HG02610 (cell line): ENCODE measurements around the gene CCDC146.
A peak's percentile ranks its signal among the peaks of the same experiment; 100 is the strongest.
"Not testable (repeated sequence)": the region's sequence is repeated elsewhere in the genome, so short reads cannot be mapped to it uniquely, and the experiment has no call there.

Experiments used
- ATAC-seq: cut with Tn5 transposase; IDR thresholded peaks from one replicate; pipeline ENCODE4 v1.9.1; 2021; ENCODE audit warnings: mild to moderate bottlenecking, moderate library complexity; ENCODE audit not compliant: unreplicated experiment

The CCDC146 gene

DNA sequence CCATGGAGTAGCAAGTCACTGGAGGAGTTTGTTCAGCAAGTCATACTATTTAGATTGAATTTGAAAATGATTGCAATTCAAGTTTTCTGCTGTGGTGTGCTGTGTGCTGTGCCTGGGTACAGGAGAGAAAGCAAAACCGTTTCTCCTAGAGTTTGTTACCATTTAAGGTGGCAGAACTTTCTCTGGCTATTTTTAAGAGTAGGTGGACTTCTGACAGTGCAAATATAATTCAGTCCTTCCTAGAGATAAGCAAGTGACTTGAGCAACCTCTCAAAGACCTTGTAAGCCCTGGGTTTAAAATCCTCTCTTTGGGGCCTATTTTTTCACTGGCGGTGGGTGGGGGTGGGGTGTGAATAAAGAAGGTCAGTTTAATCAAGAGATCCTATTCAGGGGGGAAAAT is 120.1 kb downstream of the CCDC146 start:
- ATAC-seq: no peak

- no peak for ATAC-seq
These were observed 122.0 kb downstream of the CCDC146 start for GRCh38 chr7:77244222-77244934.

DNA sequence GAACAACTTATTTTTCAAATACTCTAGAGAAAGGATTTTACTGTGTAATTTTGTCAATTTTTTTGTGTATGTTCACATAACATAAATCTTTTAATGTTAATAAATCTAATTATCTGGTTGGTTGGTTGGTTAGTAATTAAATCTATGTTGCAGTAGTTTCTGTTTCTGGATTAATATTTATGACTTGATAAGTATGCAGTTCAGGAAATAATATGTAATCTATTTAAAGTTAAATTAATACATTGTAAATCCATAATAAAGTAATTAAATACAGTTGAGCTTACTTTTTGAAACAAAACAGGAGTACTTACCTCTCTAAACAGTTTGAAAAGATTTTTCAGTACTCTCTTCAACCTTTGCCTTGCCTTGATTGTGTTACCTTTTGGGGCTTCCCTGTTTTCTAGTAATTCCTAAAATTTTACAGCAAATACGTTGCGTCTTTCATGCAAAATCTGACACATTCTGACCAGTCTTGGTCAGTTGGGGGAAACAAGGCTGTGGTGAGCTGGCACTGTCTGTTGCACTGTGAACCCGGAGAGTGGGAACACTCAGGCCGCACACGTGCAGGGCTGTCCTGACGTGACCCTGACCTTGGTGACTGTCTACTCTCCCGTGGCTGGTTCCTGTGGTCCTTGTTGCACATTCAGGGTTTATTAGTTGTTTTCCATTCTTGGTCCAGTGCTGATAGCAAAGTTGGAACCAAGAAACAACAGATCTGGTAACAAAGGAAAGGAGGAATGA is 122.8 kb downstream of the CCDC146 start:
- no peak for ATAC-seq

GRCh38 chr7:77246026-77246640 is 123.7 kb downstream of the CCDC146 start:
- ATAC-seq: no peak

DNA sequence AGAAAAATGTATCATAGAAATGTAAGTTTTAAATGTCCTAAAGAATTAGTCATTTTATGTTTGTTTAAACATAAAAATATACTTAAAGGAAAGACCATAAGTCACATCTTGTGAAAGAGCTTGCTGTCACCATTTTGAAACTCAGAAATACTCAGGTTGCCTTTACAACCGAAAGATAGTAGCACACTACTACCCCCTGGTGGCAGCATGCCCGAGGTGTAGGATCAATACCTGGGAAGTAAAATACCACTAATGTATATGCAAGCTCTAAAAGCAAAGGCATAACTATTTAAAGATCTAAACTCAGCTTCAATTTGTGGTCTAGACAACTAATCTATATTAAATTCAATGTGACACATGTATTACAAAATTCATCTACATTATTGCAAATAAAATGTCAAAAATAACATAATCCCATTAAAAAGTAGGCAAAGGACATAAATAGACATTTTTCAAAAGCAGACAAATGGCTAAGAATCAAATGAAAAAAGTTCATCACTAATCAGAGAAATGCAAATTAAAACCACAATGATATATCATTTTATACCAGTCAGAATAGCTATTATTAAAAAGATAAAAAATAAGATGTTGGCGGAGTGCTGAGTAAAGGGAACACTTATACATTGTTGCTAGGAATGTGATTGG is 124.9 kb downstream of the CCDC146 start:
- ATAC-seq: no peak

GRCh38 chr7:77248154-77248553 is 125.7 kb downstream of the CCDC146 start:
- no peak for ATAC-seq

- no peak for ATAC-seq
These were observed 130.1 kb downstream of the CCDC146 start for GRCh38 chr7:77252506-77252905.

DNA sequence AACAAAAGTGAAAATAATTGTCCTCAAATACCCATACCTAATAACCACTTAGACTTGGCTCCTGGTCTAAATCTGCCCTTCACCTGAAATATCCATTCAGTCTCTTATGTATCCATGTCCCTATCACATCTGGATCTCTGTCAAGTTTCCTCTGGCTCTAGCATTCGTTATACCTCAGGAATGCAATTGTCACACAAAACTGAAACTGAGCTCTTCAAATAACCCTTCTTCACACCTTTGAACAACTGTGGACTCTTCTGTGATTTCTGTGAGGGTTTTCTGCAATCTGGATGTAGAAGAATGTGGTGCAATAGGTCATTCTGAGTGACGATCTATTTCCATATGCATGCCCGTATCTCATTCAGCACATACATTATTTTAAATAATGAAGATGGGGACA is 130.7 kb downstream of the CCDC146 start:
- ATAC-seq: no peak

GRCh38 chr7:77254429-77254828 is 132.0 kb downstream of the CCDC146 start:
- no peak for ATAC-seq

DNA sequence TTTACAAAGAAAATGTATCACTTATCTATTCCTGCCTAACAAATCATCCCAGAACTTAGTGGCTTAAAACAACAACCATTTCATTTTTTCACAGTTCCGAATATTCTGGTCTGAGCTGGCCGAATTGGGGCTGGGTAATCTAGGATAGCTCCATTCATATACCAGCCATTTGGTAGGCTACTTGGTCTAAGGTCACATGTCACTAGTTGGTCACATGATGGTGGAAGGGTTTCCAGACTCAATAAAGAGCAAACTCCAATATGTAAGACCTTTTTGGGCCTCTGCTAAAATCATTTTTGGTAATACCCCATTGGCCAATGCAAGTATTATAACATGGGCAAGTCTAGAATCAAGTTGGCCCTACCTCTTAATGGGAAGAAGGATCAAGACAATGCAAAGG is 132.5 kb downstream of the CCDC146 start:
- no peak for ATAC-seq

GRCh38 chr7:77258014-77258413 is 135.6 kb downstream of the CCDC146 start:
- no peak for ATAC-seq

DNA sequence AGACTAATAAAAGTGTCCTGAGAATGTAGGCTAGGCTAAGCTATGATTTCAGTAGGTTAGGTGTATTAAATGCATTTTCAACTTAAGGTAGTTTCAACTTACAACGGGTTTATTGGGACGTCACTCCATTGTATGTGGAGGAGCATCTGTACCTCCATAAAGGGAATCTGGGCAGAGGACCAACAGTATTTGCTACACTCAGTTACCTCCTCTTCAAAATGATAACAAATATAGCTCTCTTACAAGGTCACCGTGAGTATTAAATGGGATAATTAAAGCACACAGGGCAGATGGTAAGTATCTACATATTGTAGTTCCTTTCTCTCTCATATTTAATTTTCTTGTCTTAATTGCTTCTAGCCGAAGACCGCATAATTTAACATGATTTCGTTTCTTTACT is 136.2 kb downstream of the CCDC146 start:
- ATAC-seq: no peak

- no peak for ATAC-seq
These were observed 139.9 kb downstream of the CCDC146 start for GRCh38 chr7:77262316-77262715.

GRCh38 chr7:77265666-77266065 is 143.3 kb downstream of the CCDC146 start:
- no peak for ATAC-seq

DNA sequence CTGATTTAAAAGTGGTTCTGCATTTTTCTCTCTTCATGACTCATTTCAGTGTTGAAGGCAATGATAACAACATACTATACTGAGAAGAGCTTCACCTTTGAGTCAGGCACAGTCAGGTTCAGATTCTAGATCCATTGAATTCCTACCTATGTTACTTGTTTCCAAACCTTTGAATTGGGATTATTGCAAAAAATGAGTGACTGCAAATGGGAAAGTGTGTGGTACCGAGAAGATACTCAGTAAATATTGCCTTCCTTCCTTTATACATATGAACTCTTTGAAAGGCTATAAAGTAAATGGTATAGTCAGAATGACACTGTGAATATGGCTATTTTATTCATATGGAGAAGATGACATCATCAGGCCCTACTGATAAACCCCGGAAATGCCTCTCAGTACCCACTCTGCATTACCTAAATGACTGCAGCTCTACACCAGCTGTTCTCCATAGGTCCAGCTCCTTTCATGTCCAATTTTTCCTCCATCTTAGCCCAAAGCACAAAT is 143.9 kb downstream of the CCDC146 start:
- ATAC-seq: peak; percentile 98

DNA sequence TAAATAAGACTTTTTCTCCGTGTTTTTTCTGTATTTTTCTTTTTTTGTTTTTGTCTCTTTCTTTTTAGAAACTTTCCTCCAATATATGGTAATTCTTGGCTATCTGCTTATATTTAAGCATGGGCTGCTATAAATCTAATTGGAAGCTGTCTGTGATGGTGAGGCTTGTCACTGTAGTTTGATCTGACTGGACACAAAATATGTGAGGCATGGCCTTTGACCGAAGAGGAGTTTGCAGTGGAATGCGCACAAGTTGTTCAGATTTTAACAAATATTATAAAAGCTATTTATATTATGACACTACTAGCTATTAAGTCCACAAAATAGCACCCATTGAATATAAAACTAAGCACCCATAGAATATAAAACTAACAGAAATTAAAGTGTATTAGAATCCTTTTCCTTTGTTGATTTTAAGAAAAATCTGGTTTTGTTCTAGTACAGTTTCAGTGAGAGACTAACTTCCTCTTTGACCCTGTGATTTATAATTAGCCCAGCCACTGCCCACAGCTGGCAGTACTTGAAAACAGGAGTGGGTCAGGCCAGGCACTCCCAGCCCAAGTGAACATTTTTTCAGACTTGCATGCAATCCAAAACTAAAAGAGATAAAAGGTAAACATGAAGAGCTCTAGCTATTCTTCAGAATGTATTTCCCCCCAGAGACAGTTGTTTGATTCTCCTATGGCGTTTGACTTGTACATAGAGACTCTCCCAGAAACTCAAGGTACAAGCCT is 147.1 kb downstream of the CCDC146 start:
- no peak for ATAC-seq

DNA sequence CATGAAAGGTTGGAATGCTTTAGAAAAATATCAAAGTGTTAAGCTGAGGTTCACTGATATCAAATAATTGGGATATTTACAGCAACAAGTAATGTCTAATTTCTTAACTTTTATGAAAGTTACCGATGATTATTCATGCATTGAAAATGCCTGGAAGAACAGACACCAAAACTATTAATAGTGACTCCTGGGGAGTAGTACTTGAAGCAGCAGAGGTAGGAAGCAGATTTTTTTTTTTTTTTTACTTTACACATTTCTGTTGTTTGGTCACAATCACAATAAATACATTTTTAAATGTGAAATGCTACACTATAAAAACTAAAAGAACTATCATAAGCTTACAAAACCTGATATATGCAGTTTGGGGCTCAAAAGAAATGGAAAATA is 147.7 kb downstream of the CCDC146 start:
- no peak for ATAC-seq

GRCh38 chr7:77271766-77272165 is 149.4 kb downstream of the CCDC146 start:
- no peak for ATAC-seq

DNA sequence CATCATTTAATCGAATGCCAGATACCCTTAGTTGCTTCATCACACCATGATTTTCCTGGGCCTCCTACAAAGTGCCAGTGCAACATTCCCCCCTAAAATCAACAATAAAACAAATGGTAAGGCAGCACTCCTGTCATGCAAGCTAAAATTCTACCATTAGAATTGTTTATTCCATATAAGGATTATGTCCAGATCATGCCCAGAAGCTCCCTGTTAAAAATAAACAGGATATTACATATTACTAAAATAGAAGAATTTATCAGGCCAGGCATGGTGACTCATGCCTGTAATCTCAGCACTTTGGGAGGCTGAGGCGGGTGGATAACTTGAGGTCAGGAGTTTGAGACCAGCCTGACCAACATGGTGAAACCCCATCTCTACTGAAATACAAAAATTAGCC is 153.2 kb downstream of the CCDC146 start:
- ATAC-seq: not testable (repeated sequence)

DNA sequence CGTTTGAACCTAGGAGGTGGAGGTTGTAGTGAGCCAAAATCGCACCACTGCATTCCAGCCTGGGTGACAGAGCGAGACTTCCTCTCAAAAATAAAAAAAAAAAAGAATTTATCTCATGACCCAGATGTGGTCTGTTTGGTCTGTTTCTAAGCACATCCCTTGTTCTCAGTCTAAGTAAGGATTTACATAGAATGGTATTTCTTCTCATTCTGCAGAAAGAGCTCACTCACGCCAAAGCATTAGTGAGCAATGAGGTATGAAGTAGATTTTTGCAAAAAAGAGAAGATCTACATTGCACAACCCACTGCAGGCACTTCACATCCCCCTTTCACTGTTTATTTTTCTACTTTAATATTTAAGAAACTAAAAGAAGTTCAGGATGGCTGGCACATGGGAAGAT is 153.7 kb downstream of the CCDC146 start:
- no peak for ATAC-seq
